ENCODE results near the gene STC2.

- TF ChIP-seq CTCF (IDR thresholded peaks at IDR 0.05) (no peak), EP300 (IDR thresholded peaks at IDR 0.05) (no peak), POLR2A (IDR thresholded peaks at IDR 0.05) (no peak), POLR2AphosphoS5 (IDR thresholded peaks at IDR 0.05) (no peak)
Observed at GRCh38 chr5:173339286-173339685, 11.1 kb upstream of the STC2 start.
